Liver (tissue), 9 donors: ENCODE measurements around the gene ATP2B1. TPM values are rescaled to one million over a fixed set of nuclear protein-coding genes. Genes with fewer than 3 reads are reported as not detected.

Experiments
- DNase-seq: peaks from one replicate; pipeline ENCODE4 v3.0.0-alpha.2; 2017; ENCODE audit warnings: low spot score
- H3K27ac ChIP-seq, 2 donors: one replicate each; pipeline ENCODE4 v1.7.0; 2013; ENCODE audit warnings: inconsistent platforms in 2 of 2, low read length in 2 of 2, control low read depth in 1 of 2, low read depth in 1 of 2, mild to moderate bottlenecking in 1 of 2
- H3K27me3 ChIP-seq, 4 donors: one replicate each; pipeline versions ENCODE4 v1.6.1 to v1.7.0; 2013; ENCODE audit warnings: low read length in 3 of 4, inconsistent platforms in 1 of 4, mild to moderate bottlenecking in 1 of 4, moderate library complexity in 1 of 4; ENCODE audit not compliant: control insufficient read depth in 4 of 4, insufficient read depth in 4 of 4
- H3K36me3 ChIP-seq, 4 donors: one replicate each; pipeline versions ENCODE4 v1.6.1 to v1.7.0; 2013; ENCODE audit warnings: low read length in 3 of 4, mild to moderate bottlenecking in 3 of 4, low read depth in 1 of 4, moderate library complexity in 1 of 4; ENCODE audit not compliant: control insufficient read depth in 4 of 4, insufficient read depth in 3 of 4
- H3K4me1 ChIP-seq, 4 donors: one replicate each; pipeline versions ENCODE4 v1.6.1 to v1.7.0; 2013; ENCODE audit warnings: low read length in 3 of 4, mild to moderate bottlenecking in 3 of 4, moderate library complexity in 1 of 4; ENCODE audit not compliant: control insufficient read depth in 4 of 4, insufficient read depth in 4 of 4
- H3K4me3 ChIP-seq, 3 donors: one replicate each; pipeline versions ENCODE4 v1.6.1 to v1.7.0; 2013; ENCODE audit warnings: low read length in 3 of 3, control low read depth in 1 of 3, low read depth in 1 of 3, mild to moderate bottlenecking in 1 of 3
- H3K9ac ChIP-seq, 2 donors: one replicate each; pipeline ENCODE4 v1.7.0; 2013; ENCODE audit warnings: low read length in 2 of 2, mild to moderate bottlenecking in 2 of 2, moderate library complexity in 2 of 2, control low read depth in 1 of 2, low read depth in 1 of 2
- H3K9me3 ChIP-seq, 4 donors: one replicate each; pipeline versions ENCODE4 v1.6.1 to v1.7.0; 2013; ENCODE audit warnings: low read length in 3 of 4; ENCODE audit not compliant: control insufficient read depth in 4 of 4
- ATF3 ChIP-seq: IDR thresholded peaks from 2 replicates; pipeline ENCODE4 v1.6.1; 2016; ENCODE audit warnings: antibody characterized with exemption
- CTCF ChIP-seq: fragments of 150-350 bp; IDR thresholded peaks from 2 replicates; pipeline ENCODE4 v1.5.1; 2017; ENCODE audit warnings: improper control_type of control experiment, low read depth, low read length; ENCODE audit not compliant: missing input control
- EGR1 ChIP-seq, 2 donors: IDR thresholded peaks; 2 replicates each; pipeline ENCODE4 v1.6.1; 2016 to 2018; ENCODE audit warnings: antibody characterized with exemption in 2 of 2, low read depth in 2 of 2
- FOXA2 ChIP-seq: IDR thresholded peaks from 2 replicates; pipeline ENCODE4 v1.6.1; 2016; ENCODE audit warnings: antibody characterized with exemption
- GABPA ChIP-seq, 2 donors: IDR thresholded peaks in 1 of 2; conservative IDR thresholded peaks in 1 of 2; 2 replicates each; pipeline ENCODE4 v1.6.1; 2016; ENCODE audit warnings: antibody characterized with exemption in 2 of 2, mild to moderate bottlenecking in 1 of 2, moderate library complexity in 1 of 2
- HNF4A ChIP-seq, 2 donors: conservative IDR thresholded peaks; 2 replicates each; pipeline ENCODE4 v1.6.1; 2016; ENCODE audit warnings: antibody characterized with exemption in 2 of 2, mild to moderate bottlenecking in 2 of 2
- HNF4G ChIP-seq: IDR thresholded peaks from 2 replicates; pipeline ENCODE4 v1.6.1; 2016; ENCODE audit warnings: antibody characterized with exemption
- JUND ChIP-seq, 2 donors: IDR thresholded peaks; 2 replicates each; pipeline ENCODE4 v1.6.1; 2016; ENCODE audit warnings: antibody characterized with exemption in 2 of 2
- MAX ChIP-seq: IDR thresholded peaks from 2 replicates; pipeline ENCODE4 v1.6.1; 2016; ENCODE audit warnings: antibody characterized with exemption
- NR2F2 ChIP-seq: IDR thresholded peaks from 2 replicates; pipeline ENCODE4 v1.6.1; 2016; ENCODE audit warnings: antibody characterized with exemption
- RAD21 ChIP-seq, 2 donors: IDR thresholded peaks; 2 replicates each; pipeline ENCODE4 v1.6.1; 2016; ENCODE audit warnings: antibody characterized with exemption in 2 of 2, mild to moderate bottlenecking in 2 of 2
- REST ChIP-seq: IDR thresholded peaks from 2 replicates; pipeline ENCODE4 v1.6.1; 2016; ENCODE audit warnings: antibody characterized with exemption, mild to moderate bottlenecking
- RXRA ChIP-seq, 2 donors: IDR thresholded peaks; 2 replicates each; pipeline ENCODE4 v1.6.1; 2017 to 2018; ENCODE audit warnings: antibody characterized with exemption in 2 of 2, mild to moderate bottlenecking in 1 of 2
- TAF1 ChIP-seq: conservative IDR thresholded peaks from 2 replicates; pipeline ENCODE4 v1.6.1; 2016; ENCODE audit warnings: antibody characterized with exemption, mild to moderate bottlenecking
- YY1 ChIP-seq: IDR thresholded peaks from 2 replicates; pipeline ENCODE4 v1.6.1; 2016; ENCODE audit warnings: antibody characterized with exemption, mild to moderate bottlenecking
- ZBTB33 ChIP-seq: IDR thresholded peaks from 2 replicates; pipeline ENCODE4 v1.6.1; 2016; ENCODE audit warnings: antibody characterized with exemption
- WGBS: extraction: QIAGEN DNeasy Blood & Tissue Kit; methylation state at CpG from one replicate; pipeline ENCODE4 v1.1.7; 2013; 5-methylcytosine and 5-hydroxymethylcytosine counted together
- polyA plus RNA-seq, 2 donors: library from polyadenylated mRNA; stranded (reverse) in 1 of 2; unstranded in 1 of 2; fragments of 200-250 nt in 1 of 2; fragments of >200 nt in 1 of 2; fragmentation: Nextera tagmentation in 1 of 2; extraction: Ambion mirVana in 1 of 2; gene quantifications; one replicate each; pipeline versions ENCODE4 v1.2.1 to v1.2.3, GENCODE V29; 2013 to 2015
- total RNA-seq, 2 donors: library from RNA; depleted of rRNA; stranded (reverse); fragments of >200 nt; gene quantifications; one replicate each; pipeline ENCODE4 v1.2.3, GENCODE V29; 2014
- donor health status: healthy.
- donor health status: healthy.
- donor health status: healthy.
- donor health status: healthy.
- donor health status: healthy.

ATP2B1 gene
- total and polyA plus RNA-seq, 4 donors = 7.3 to 41.1 (median 22.8) TPM

GRCh38 chr12:89723276-89723675, 14.6 kb upstream of the ATP2B1 start:
- no peaks in the 10 kb centered on the region for H3K9me3 ChIP-seq
- H3K36me3 ChIP-seq = no peaks in the 10 kb centered on the region
- no peaks in the 10 kb centered on the region for H3K4me1 ChIP-seq
- H3K27ac ChIP-seq = no peak overlapping the region
- H3K27me3 ChIP-seq = no peaks in the 10 kb centered on the region
- no peak overlapping the region for H3K9ac ChIP-seq
- no peak for DNase-seq
- TF ChIP-seq FOXA2 (no peak), CTCF (no peak), EGR1 (IDR thresholded peaks at IDR 0.05; ENCODE audit: low read depth in 2 of 2) (no peak)
- H3K4me3 ChIP-seq = no peak overlapping the region

- H3K4me1 ChIP-seq = no peaks in the 10 kb centered on the region
- H3K4me3 ChIP-seq = no peak overlapping the region
- no peaks in the 10 kb centered on the region for H3K27me3 ChIP-seq
- DNase-seq = no peak
- TF ChIP-seq HNF4G (no peak), ZBTB33 (no peak), RXRA (IDR thresholded peaks at IDR 0.05) (no peak), HNF4A (conservative IDR thresholded peaks at IDR 0.05) (no peak), FOXA2 (no peak), NR2F2 (no peak), REST (no peak), YY1 (no peak), JUND (IDR thresholded peaks at IDR 0.05) (no peak), TAF1 (no peak), EGR1 (IDR thresholded peaks at IDR 0.05; ENCODE audit: low read depth in 2 of 2) (no peak), GABPA (IDR thresholded peaks at IDR 0.05 in 1 of 2, conservative IDR thresholded peaks at IDR 0.05 in 1 of 2) (no peak), CTCF (no peak), RAD21 (IDR thresholded peaks at IDR 0.05) (no peak), ATF3 (no peak), MAX (no peak)
- H3K9ac ChIP-seq = no peak overlapping the region
- 83% methylated on average over 8 of the region's 8 CpGs for WGBS
- no peaks in the 10 kb centered on the region for H3K36me3 ChIP-seq
- no peak overlapping the region for H3K27ac ChIP-seq
- H3K9me3 ChIP-seq = no peaks in the 10 kb centered on the region
Measured at GRCh38 chr12:89721291-89721987, 12.8 kb upstream of the ATP2B1 start.
